H1 (cell line): ENCODE measurements around the gene CD300LB. TPM values are rescaled to one million over a fixed set of nuclear protein-coding genes. Genes with fewer than 3 reads are reported as not detected.

ENCODE experiments used
- KDM1A ChIP-seq: fragments of 200-600, 300-600 bp; sonication (generic); IDR thresholded peaks from 2 replicates; pipeline ENCODE4 v1.7.1; 2016; ENCODE audit warnings: mild to moderate bottlenecking, low read length, borderline replicate concordance
- PHF8 ChIP-seq: fragments of 200-600 bp; sonication (generic); conservative IDR thresholded peaks from 2 replicates; pipeline ENCODE4 v1.7.1; 2012; ENCODE audit warnings: low read depth, mild to moderate bottlenecking, inconsistent platforms, low read length, moderate library complexity
- RXRA ChIP-seq: IDR thresholded peaks from 2 replicates; pipeline ENCODE4 v1.6.1; 2011; ENCODE audit warnings: low read depth, mild to moderate bottlenecking, low read length, moderate library complexity; ENCODE audit not compliant: insufficient read depth
- TCF12 ChIP-seq: IDR thresholded peaks from 2 replicates; pipeline ENCODE4 v1.6.1; 2011; ENCODE audit warnings: low read depth, mild to moderate bottlenecking, low read length
- TEAD4 ChIP-seq: IDR thresholded peaks from 2 replicates; pipeline ENCODE4 v1.6.1; 2012; ENCODE audit warnings: low read depth, low read length, inconsistent platforms, mixed read lengths
- polyA plus RNA-seq, 7 experiments: library from polyadenylated mRNA; depleted of rRNA in 3 of 7; stranded (reverse) in 5 of 7; unstranded in 2 of 7; fragments of >200 nt in 5 of 7; fragments of 200-250 nt in 2 of 7; gene quantifications; 1 replicate in 5 of 7; 2 replicates in 1 of 7; 4 replicates in 1 of 7; pipeline versions ENCODE4 v1.2.1 to v1.2.3, GENCODE V29; 2011 to 2013; ENCODE audit warnings: missing spikeins in 2 of 7, mixed read lengths in 2 of 7
- total RNA-seq: library from RNA; stranded (reverse); fragmentation: NEBNext Ultra II Directional; extraction: Animal tissue kit (Norgen Biotek cat#: 25700); gene quantifications from 2 replicates; pipeline ENCODE4 v1.2.1, GENCODE V29; 2021
- TF ChIP-seq, protein P1 (sequence below): IDR thresholded peaks from 2 replicates; pipeline ENCODE4 v1.6.1; 2011; ENCODE audit warnings: low read length, improper control_type of control experiment

CD300LB gene
- total and polyA plus RNA-seq, 2 of the 8 experiments (the other 6 are each of a cell fraction or from before 2014, with no cell fraction given) = not detected

DNA sequence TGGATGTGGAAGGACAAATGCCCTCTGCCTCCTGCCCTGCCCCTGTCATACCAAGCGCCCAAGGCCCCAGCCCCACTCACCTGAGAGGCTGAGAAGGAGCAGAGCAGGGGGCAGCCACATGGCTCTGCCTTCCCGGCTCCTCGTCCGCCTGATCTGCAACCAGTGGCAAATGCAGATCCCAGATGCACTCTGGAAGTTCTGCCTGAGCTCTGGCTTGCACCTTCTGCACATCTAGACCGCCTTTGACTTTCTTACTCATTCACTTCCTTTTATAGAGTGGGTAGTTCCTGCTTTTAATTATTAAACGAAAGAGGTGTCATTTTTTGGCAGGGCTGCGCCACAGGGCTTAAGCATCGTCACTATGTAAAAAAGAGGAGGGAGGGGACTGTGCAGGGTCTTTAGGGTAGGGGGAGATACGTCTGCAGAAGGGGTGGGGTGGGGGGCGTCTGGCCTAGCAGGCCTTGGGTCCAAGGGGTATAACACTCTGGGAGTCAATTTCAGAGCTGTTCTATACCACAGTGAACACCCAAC is at the start of gene CD300LB (continued):
- TF ChIP-seq, protein P1, sequence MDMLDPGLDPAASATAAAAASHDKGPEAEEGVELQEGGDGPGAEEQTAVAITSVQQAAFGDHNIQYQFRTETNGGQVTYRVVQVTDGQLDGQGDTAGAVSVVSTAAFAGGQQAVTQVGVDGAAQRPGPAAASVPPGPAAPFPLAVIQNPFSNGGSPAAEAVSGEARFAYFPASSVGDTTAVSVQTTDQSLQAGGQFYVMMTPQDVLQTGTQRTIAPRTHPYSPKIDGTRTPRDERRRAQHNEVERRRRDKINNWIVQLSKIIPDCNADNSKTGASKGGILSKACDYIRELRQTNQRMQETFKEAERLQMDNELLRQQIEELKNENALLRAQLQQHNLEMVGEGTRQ = no peak
- TF ChIP-seq RXRA (no peak), TEAD4 (no peak), TCF12 (no peak), KDM1A (no peak), PHF8 (no peak)
